GM12878 (cell line): Measurements from ENCODE around the gene ESYT2. TPM values are rescaled to one million over a fixed set of nuclear protein-coding genes. Genes with fewer than 3 reads are reported as not detected.

Source experiments
- HCFC1 ChIP-seq: fragments of 150-350 bp; IDR thresholded peaks from 2 replicates; pipeline ENCODE4 v1.6.1; 2014; ENCODE audit warnings: low read length
- IKZF1 ChIP-seq: fragments of 450-650 bp; conservative IDR thresholded peaks from 2 replicates; pipeline ENCODE4 v1.6.1; 2017; ENCODE audit warnings: antibody characterized with exemption, mild to moderate bottlenecking
- NFXL1 ChIP-seq: fragments of 450-650 bp; IDR thresholded peaks from 2 replicates; pipeline ENCODE4 v1.6.1; 2017; ENCODE audit warnings: antibody characterized with exemption, mild to moderate bottlenecking, borderline replicate concordance
- NFYB ChIP-seq: IDR thresholded peaks from 2 replicates; pipeline ENCODE4 v1.6.1; 2011; ENCODE audit warnings: low read depth, mild to moderate bottlenecking, low read length, improper control_type of control experiment, moderate library complexity; ENCODE audit not compliant: insufficient read depth
- NR2C2 ChIP-seq: IDR thresholded peaks from 2 replicates; pipeline ENCODE4 v1.6.1; 2011; ENCODE audit warnings: borderline replicate concordance, low read depth; ENCODE audit not compliant: control insufficient read depth, insufficient read length
- POLR2AphosphoS2 ChIP-seq: IDR thresholded peaks from 2 replicates; pipeline ENCODE4 v1.6.1; 2011; ENCODE audit warnings: low read depth, mild to moderate bottlenecking, low read length, improper control_type of control experiment, moderate library complexity
- SREBF1 ChIP-seq: IDR thresholded peaks from 2 replicates; pipeline ENCODE4 v1.6.1; 2012; ENCODE audit warnings: mild to moderate bottlenecking, low read length
- TAF1 ChIP-seq: IDR thresholded peaks from 2 replicates; pipeline ENCODE4 v1.6.1; 2011; ENCODE audit warnings: mild to moderate bottlenecking, low read depth, low read length, borderline replicate concordance
- YY1 ChIP-seq: IDR thresholded peaks from 2 replicates; pipeline ENCODE4 v1.6.1; 2011; ENCODE audit warnings: low read depth, mild to moderate bottlenecking, low read length
- polyA plus RNA-seq, 11 experiments: library from polyadenylated mRNA; depleted of rRNA in 4 of 11; unstranded in 6 of 11; stranded (reverse) in 5 of 11; fragments of >200 nt; fragmentation: Nextera tagmentation in 4 of 11; fragmentation: Illumina TruSeq in 1 of 11; extraction: Ambion mirVana in 4 of 11; extraction: Trizol in 1 of 11; gene quantifications; 1 replicate in 1 of 11; 2 replicates in 10 of 11; pipeline versions ENCODE4 v1.2.1 to v1.2.3, GENCODE V29; 2011 to 2016; ENCODE audit warnings: inconsistent platforms in 2 of 11, missing spikeins in 2 of 11, low read depth in 1 of 11
- total RNA-seq, 4 experiments: library from RNA; depleted of rRNA in 3 of 4; stranded (reverse); fragments of >200 nt in 3 of 4; fragmentation: Illumina TruSeq in 1 of 4; extraction: Trizol in 1 of 4; gene quantifications; 2 replicates each; pipeline versions ENCODE4 v1.2.1 to v1.2.3, GENCODE V29; 2013 to 2021
- TF ChIP-seq, protein P1 (sequence below): fragments of 450-650 bp; IDR thresholded peaks from 2 replicates; pipeline ENCODE4 v1.6.1; 2017; ENCODE audit warnings: mild to moderate bottlenecking, moderate library complexity
- TF ChIP-seq, protein P2 (sequence below): fragments of 450-650 bp; IDR thresholded peaks from 2 replicates; pipeline ENCODE4 v1.6.1; 2017; ENCODE audit warnings: mild to moderate bottlenecking
- TF ChIP-seq, protein P3 (sequence below): fragments of 150-350 bp; IDR thresholded peaks from 2 replicates; pipeline ENCODE4 v1.6.1; 2016; ENCODE audit warnings: low read depth, low read length
- TF ChIP-seq, protein P4 (sequence below): IDR thresholded peaks from 2 replicates; pipeline ENCODE4 v1.6.1; 2011; ENCODE audit warnings: mild to moderate bottlenecking, low read depth, low read length, moderate library complexity; ENCODE audit not compliant: insufficient replicate concordance
- TF ChIP-seq, protein P5 (sequence below): IDR thresholded peaks from 2 replicates; pipeline ENCODE4 v1.6.1; 2011; ENCODE audit warnings: borderline replicate concordance, low read depth, mild to moderate bottlenecking, moderate library complexity, low read length; ENCODE audit not compliant: insufficient read depth, poor library complexity, severe bottlenecking

Gene ESYT2
- total and polyA plus RNA-seq, 10 of the 15 experiments (the other 5 are each of a cell fraction or from before 2014, with no cell fraction given): 1.9 to 44.6 (median 21.4) TPM

DNA sequence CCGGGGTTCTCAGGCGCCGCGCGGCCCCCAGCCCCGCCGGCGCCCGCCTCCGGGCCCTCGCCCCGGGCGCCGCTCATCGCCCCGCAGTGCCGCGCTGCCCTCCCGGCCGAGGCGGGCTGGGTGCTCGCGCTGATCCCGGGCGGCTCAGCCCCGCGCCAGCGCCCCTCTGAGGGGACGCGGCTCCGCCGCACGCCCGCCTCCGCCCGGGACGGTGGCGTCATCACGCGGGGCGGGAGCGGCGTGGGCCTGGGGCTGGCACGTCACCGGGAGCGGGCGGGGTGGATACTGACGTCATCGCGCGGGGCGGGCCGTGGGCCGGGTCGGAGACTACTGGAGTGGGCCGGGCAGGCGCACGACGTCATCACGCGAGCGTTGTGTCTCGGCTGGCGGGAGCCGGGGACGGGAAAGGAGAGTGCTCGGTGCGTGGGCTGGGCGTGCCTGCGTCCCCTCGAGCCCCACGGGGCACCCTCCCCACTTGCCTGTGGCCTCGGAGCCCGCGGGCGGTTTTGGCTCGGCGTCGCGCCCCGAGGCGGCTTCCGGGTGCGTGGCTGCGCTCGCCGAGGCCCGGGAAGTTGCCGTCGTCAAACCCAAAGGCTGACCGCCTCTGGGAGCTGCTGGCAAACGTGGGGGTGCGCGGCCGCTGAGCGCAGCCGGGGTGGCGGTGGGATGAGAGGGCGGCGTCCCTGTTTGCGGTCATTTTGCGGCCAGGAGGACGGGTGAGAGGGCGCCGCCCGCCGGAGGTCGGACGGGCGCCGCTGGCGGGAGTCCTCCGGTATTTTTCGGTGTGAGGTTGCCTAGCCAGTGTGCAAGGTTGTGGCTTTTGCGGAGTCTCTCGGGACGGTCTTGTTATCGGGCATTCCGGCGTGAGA lies at the start of gene ESYT2 (continued):
- TF ChIP-seq IKZF1 (peak; percentile 89), NFXL1 (no peak), YY1 (peak; percentile 6; the same call in 1 of the 2 replicates), POLR2AphosphoS2 (peak; percentile 45; the same call in 1 of the 2 replicates), TAF1 (peak; percentile 59; the same call in 1 of the 2 replicates), NR2C2 (no peak), NFYB (no peak), SREBF1 (no peak), HCFC1 (0 out of 2 replicates have a peak, but pooled peaks have one; percentile 8)
- TF ChIP-seq, protein P1, sequence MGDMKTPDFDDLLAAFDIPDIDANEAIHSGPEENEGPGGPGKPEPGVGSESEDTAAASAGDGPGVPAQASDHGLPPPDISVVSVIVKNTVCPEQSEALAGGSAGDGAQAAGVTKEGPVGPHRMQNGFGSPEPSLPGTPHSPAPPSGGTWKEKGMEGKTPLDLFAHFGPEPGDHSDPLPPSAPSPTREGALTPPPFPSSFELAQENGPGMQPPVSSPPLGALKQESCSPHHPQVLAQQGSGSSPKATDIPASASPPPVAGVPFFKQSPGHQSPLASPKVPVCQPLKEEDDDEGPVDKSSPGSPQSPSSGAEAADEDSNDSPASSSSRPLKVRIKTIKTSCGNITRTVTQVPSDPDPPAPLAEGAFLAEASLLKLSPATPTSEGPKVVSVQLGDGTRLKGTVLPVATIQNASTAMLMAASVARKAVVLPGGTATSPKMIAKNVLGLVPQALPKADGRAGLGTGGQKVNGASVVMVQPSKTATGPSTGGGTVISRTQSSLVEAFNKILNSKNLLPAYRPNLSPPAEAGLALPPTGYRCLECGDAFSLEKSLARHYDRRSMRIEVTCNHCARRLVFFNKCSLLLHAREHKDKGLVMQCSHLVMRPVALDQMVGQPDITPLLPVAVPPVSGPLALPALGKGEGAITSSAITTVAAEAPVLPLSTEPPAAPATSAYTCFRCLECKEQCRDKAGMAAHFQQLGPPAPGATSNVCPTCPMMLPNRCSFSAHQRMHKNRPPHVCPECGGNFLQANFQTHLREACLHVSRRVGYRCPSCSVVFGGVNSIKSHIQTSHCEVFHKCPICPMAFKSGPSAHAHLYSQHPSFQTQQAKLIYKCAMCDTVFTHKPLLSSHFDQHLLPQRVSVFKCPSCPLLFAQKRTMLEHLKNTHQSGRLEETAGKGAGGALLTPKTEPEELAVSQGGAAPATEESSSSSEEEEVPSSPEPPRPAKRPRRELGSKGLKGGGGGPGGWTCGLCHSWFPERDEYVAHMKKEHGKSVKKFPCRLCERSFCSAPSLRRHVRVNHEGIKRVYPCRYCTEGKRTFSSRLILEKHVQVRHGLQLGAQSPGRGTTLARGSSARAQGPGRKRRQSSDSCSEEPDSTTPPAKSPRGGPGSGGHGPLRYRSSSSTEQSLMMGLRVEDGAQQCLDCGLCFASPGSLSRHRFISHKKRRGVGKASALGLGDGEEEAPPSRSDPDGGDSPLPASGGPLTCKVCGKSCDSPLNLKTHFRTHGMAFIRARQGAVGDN: peak; percentile 95
- TF ChIP-seq, protein P2, sequence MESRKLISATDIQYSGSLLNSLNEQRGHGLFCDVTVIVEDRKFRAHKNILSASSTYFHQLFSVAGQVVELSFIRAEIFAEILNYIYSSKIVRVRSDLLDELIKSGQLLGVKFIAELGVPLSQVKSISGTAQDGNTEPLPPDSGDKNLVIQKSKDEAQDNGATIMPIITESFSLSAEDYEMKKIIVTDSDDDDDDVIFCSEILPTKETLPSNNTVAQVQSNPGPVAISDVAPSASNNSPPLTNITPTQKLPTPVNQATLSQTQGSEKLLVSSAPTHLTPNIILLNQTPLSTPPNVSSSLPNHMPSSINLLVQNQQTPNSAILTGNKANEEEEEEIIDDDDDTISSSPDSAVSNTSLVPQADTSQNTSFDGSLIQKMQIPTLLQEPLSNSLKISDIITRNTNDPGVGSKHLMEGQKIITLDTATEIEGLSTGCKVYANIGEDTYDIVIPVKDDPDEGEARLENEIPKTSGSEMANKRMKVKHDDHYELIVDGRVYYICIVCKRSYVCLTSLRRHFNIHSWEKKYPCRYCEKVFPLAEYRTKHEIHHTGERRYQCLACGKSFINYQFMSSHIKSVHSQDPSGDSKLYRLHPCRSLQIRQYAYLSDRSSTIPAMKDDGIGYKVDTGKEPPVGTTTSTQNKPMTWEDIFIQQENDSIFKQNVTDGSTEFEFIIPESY: no peak
- TF ChIP-seq, protein P3, sequence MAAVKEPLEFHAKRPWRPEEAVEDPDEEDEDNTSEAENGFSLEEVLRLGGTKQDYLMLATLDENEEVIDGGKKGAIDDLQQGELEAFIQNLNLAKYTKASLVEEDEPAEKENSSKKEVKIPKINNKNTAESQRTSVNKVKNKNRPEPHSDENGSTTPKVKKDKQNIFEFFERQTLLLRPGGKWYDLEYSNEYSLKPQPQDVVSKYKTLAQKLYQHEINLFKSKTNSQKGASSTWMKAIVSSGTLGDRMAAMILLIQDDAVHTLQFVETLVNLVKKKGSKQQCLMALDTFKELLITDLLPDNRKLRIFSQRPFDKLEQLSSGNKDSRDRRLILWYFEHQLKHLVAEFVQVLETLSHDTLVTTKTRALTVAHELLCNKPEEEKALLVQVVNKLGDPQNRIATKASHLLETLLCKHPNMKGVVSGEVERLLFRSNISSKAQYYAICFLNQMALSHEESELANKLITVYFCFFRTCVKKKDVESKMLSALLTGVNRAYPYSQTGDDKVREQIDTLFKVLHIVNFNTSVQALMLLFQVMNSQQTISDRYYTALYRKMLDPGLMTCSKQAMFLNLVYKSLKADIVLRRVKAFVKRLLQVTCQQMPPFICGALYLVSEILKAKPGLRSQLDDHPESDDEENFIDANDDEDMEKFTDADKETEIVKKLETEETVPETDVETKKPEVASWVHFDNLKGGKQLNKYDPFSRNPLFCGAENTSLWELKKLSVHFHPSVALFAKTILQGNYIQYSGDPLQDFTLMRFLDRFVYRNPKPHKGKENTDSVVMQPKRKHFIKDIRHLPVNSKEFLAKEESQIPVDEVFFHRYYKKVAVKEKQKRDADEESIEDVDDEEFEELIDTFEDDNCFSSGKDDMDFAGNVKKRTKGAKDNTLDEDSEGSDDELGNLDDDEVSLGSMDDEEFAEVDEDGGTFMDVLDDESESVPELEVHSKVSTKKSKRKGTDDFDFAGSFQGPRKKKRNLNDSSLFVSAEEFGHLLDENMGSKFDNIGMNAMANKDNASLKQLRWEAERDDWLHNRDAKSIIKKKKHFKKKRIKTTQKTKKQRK: no peak
- TF ChIP-seq, protein P4, sequence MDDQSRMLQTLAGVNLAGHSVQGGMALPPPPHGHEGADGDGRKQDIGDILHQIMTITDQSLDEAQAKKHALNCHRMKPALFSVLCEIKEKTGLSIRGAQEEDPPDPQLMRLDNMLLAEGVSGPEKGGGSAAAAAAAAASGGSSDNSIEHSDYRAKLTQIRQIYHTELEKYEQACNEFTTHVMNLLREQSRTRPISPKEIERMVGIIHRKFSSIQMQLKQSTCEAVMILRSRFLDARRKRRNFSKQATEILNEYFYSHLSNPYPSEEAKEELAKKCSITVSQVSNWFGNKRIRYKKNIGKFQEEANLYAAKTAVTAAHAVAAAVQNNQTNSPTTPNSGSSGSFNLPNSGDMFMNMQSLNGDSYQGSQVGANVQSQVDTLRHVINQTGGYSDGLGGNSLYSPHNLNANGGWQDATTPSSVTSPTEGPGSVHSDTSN: no peak
- TF ChIP-seq, protein P5, sequence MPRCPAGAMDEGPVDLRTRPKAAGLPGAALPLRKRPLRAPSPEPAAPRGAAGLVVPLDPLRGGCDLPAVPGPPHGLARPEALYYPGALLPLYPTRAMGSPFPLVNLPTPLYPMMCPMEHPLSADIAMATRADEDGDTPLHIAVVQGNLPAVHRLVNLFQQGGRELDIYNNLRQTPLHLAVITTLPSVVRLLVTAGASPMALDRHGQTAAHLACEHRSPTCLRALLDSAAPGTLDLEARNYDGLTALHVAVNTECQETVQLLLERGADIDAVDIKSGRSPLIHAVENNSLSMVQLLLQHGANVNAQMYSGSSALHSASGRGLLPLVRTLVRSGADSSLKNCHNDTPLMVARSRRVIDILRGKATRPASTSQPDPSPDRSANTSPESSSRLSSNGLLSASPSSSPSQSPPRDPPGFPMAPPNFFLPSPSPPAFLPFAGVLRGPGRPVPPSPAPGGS: no peak
